Panc1 (cell line): ENCODE results near the gene ZC3H15. TPM values are rescaled to one million over a fixed set of nuclear protein-coding genes. Genes with fewer than 3 reads are reported as not detected.
A peak's percentile ranks its signal among the peaks of the same experiment; 100 is the strongest.

Experiments
- ATAC-seq: fragments of 200-7000 bp; cut with Tn5 transposase; 2 replicates; pipeline ENCODE4 v1.9.1; 2020; ENCODE audit warnings: mild to moderate bottlenecking, moderate library complexity
- BruUV-seq: library from RNA; stranded (reverse); fragments of 400-500 nt; replicated peaks from 2 replicates; lab custom pipeline; 2021; lab: Mats Ljungman, UMichigan
- CTCF ChIA-PET: fragments of 300-600 bp; sonication (Branson Sonifier 250); formaldehyde crosslinking; loops from one replicate; lab custom pipeline; 2022; ENCODE audit warnings: antibody characterized with exemption; lab: Charles Lee
- POLR2A ChIA-PET: fragments of 300-600 bp; sonication (Branson Sonifier 250); formaldehyde crosslinking; loops from one replicate; lab custom pipeline; 2022; ENCODE audit warnings: antibody characterized with exemption; lab: Charles Lee
- DNase-seq: peaks from one replicate; pipeline ENCODE4 v3.0.0-alpha.2; 2010; ENCODE audit warnings: low read depth, low spot score
- H3K27ac ChIP-seq: 2 replicates; pipeline ENCODE4 v1.5.1; 2011; ENCODE audit warnings: mild to moderate bottlenecking, low read length, inconsistent platforms
- H3K27me3 ChIP-seq: fragments of 200-500 bp; sonication (Bioruptor generic); 2 replicates; pipeline ENCODE4 v1.6.0; 2014; ENCODE audit warnings: low read length, inconsistent platforms; ENCODE audit not compliant: control insufficient read depth, insufficient read depth
- H3K36me3 ChIP-seq: fragments of 200-500 bp; sonication (Bioruptor generic); 2 replicates; pipeline ENCODE4 v1.5.1; 2014; ENCODE audit warnings: inconsistent platforms, mild to moderate bottlenecking, low read length, moderate library complexity; ENCODE audit not compliant: control insufficient read depth, insufficient read depth
- H3K4me1 ChIP-seq: 2 replicates; pipeline ENCODE4 v1.5.1; 2011; ENCODE audit warnings: inconsistent platforms, mild to moderate bottlenecking, low read length, moderate library complexity; ENCODE audit not compliant: control insufficient read depth, insufficient read depth
- H3K4me3 ChIP-seq, 2 experiments: 2 replicates each; pipeline ENCODE4 v1.5.1; 2011 to 2012; ENCODE audit warnings: low read depth in 2 of 2, low read length in 2 of 2, mild to moderate bottlenecking in 2 of 2, inconsistent platforms in 1 of 2, moderate library complexity in 1 of 2
- H3K9me3 ChIP-seq: fragments of 200-500 bp; sonication (Bioruptor generic); 2 replicates; pipeline ENCODE4 v1.5.1; 2014; ENCODE audit warnings: low read depth, mild to moderate bottlenecking, inconsistent platforms, low read length, moderate library complexity; ENCODE audit not compliant: control insufficient read depth, insufficient read depth
- POLR2AphosphoS5 ChIP-seq: IDR thresholded peaks from 2 replicates; pipeline ENCODE4 v1.6.1; 2012; ENCODE audit warnings: mild to moderate bottlenecking, low read depth, low read length, moderate library complexity
- SIN3A ChIP-seq: IDR thresholded peaks from 2 replicates; pipeline ENCODE4 v1.6.1; 2012; ENCODE audit warnings: low read depth, mild to moderate bottlenecking, low read length, moderate library complexity, borderline replicate concordance; ENCODE audit not compliant: insufficient read depth
- TCF7L2 ChIP-seq: IDR thresholded peaks from 2 replicates; pipeline ENCODE4 v1.6.1; 2011; ENCODE audit warnings: mild to moderate bottlenecking, low read depth, low read length, inconsistent platforms
- in situ Hi-C: cut with HindIII; loops from 2 replicates; pipeline ENCODE4 v1.10.0; 2016; ENCODE audit warnings: low sequenced_read_pairs, low pct_unique_long_range_greater_than_20kb
- intact Hi-C: fragments of 100-400 bp; cut with micrococcal nuclease; formaldehyde crosslinking; loops from one replicate; pipeline ENCODE4 v1.10.0; 2022; ENCODE audit not compliant: unreplicated experiment
- total RNA-seq: library from RNA; stranded (reverse); gene quantifications from one replicate; pipeline ENCODE4 v1.2.1, GENCODE V29; 2021; ENCODE audit not compliant: unreplicated experiment
- TF ChIP-seq, protein P1 (sequence below), 2 experiments: IDR thresholded peaks; 2 replicates each; pipeline ENCODE4 v1.6.1; 2011 to 2012; ENCODE audit warnings: low read depth in 2 of 2, control low read depth in 1 of 2, low read length in 1 of 2, mild to moderate bottlenecking in 1 of 2, moderate library complexity in 1 of 2; ENCODE audit not compliant: insufficient read depth in 1 of 2
- TF ChIP-seq, protein P2 (sequence below): fragments of 450-650 bp; IDR thresholded peaks from 2 replicates; pipeline ENCODE4 v1.5.1; 2017; ENCODE audit warnings: mild to moderate bottlenecking

ZC3H15 gene
- total RNA-seq, 1 experiment from 2014 or later: 72.8 TPM

DNA sequence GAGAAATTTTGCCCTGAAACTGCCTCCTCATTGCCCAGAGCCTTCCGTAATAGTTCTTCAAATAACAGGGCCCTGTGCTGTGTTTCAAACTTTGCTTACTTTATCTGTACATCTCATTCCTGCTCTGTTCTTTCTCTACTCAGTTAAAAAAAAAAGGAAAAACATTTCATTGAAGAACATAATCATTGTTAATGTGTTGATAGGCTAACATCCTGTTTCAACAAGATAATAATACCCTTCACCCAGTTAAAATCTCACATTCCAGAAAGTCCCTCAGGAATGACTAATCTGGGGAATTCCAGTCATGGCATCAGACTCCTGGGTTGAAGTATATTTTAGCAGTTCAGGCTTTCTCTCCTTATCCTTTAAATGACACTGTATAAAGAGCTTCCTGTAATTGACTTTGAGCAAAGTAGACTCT lies 58.2 kb downstream of the ZC3H15 start:
- H3K4me3 ChIP-seq: peak overlapping the region in 1 of 2 experiments; percentile 14; a peak in 1 of 4 replicates
- TF ChIP-seq POLR2AphosphoS5: peak; percentile 69; the same call in 1 of the 2 replicates
- TF ChIP-seq, protein P1, sequence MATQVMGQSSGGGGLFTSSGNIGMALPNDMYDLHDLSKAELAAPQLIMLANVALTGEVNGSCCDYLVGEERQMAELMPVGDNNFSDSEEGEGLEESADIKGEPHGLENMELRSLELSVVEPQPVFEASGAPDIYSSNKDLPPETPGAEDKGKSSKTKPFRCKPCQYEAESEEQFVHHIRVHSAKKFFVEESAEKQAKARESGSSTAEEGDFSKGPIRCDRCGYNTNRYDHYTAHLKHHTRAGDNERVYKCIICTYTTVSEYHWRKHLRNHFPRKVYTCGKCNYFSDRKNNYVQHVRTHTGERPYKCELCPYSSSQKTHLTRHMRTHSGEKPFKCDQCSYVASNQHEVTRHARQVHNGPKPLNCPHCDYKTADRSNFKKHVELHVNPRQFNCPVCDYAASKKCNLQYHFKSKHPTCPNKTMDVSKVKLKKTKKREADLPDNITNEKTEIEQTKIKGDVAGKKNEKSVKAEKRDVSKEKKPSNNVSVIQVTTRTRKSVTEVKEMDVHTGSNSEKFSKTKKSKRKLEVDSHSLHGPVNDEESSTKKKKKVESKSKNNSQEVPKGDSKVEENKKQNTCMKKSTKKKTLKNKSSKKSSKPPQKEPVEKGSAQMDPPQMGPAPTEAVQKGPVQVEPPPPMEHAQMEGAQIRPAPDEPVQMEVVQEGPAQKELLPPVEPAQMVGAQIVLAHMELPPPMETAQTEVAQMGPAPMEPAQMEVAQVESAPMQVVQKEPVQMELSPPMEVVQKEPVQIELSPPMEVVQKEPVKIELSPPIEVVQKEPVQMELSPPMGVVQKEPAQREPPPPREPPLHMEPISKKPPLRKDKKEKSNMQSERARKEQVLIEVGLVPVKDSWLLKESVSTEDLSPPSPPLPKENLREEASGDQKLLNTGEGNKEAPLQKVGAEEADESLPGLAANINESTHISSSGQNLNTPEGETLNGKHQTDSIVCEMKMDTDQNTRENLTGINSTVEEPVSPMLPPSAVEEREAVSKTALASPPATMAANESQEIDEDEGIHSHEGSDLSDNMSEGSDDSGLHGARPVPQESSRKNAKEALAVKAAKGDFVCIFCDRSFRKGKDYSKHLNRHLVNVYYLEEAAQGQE (IDR thresholded peaks at IDR 0.05; ENCODE audit: insufficient read depth in 1 of 2, low read depth in 2 of 2, low read length in 1 of 2): no peak
- peak; percentile 54; the same call in 1 of the 2 replicates for TF ChIP-seq TCF7L2
- TF ChIP-seq SIN3A: no peak
- TF ChIP-seq, protein P2, sequence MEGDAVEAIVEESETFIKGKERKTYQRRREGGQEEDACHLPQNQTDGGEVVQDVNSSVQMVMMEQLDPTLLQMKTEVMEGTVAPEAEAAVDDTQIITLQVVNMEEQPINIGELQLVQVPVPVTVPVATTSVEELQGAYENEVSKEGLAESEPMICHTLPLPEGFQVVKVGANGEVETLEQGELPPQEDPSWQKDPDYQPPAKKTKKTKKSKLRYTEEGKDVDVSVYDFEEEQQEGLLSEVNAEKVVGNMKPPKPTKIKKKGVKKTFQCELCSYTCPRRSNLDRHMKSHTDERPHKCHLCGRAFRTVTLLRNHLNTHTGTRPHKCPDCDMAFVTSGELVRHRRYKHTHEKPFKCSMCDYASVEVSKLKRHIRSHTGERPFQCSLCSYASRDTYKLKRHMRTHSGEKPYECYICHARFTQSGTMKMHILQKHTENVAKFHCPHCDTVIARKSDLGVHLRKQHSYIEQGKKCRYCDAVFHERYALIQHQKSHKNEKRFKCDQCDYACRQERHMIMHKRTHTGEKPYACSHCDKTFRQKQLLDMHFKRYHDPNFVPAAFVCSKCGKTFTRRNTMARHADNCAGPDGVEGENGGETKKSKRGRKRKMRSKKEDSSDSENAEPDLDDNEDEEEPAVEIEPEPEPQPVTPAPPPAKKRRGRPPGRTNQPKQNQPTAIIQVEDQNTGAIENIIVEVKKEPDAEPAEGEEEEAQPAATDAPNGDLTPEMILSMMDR: no peak
- DNase-seq: peak; percentile 50
- H3K9me3 ChIP-seq: no peaks in the 10 kb centered on the region
- intact Hi-C loops: no loop called here
- in situ Hi-C loops: no loop called here
- ChIA-PET CTCF (no interaction called here), POLR2A (no interaction called here)
- no peaks in the 10 kb centered on the region for H3K27me3 ChIP-seq
- BruUV-seq: no TSS peak
- peaks cover 34% of the 10 kb centered on the region for H3K4me1 ChIP-seq
- H3K36me3 ChIP-seq: no peaks in the 10 kb centered on the region
- H3K27ac ChIP-seq: peak overlapping the region; percentile 93
- ATAC-seq: peak; percentile 92

DNA sequence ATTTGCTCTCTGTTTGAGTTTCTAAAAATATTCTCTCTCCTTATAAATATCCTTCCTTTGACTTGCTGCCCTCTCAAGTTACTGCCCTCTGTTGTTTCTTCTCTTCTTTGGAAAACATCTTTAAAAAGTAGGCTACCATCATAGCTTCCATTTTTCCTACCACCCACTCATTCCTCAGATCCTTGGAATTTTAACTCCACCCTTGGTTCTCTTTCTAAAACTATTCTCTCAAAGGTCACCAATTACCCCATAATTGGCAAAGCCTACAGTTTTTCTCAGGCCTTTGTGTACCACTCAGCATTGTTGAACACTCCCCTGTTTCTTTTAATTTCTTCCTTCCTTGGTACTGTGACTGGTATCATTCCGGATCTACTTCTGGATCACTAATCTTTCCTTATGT lies 60.8 kb downstream of the ZC3H15 start:
- BruUV-seq: no TSS peak

More for the DNA sequence above, 60.8 kb downstream of the ZC3H15 start:
- in situ Hi-C loops: no loop called here
- DNase-seq (no peak), ATAC-seq (no peak)
- peak overlapping the region; percentile 93 for H3K27ac ChIP-seq
- CTCF ChIA-PET: interaction anchor here (0.8 kb wide), 1 partner anchor 8 kb away, joined by 3 read pairs; no protein-coding TSS in a partner anchor
- peaks cover 34% of the 10 kb centered on the region for H3K4me1 ChIP-seq
- no peaks in the 10 kb centered on the region for H3K36me3 ChIP-seq
- TF ChIP-seq, protein P1 (IDR thresholded peaks at IDR 0.05; ENCODE audit: insufficient read depth in 1 of 2, low read depth in 2 of 2, low read length in 1 of 2): no peak
- TF ChIP-seq SIN3A: no peak
- TF ChIP-seq TCF7L2: no peak
- TF ChIP-seq POLR2AphosphoS5: no peak
- TF ChIP-seq, protein P2: no peak
- H3K4me3 ChIP-seq: no peak overlapping the region
- H3K27me3 ChIP-seq: no peaks in the 10 kb centered on the region
- POLR2A ChIA-PET: interaction anchor here (0.6 kb wide), 1 partner anchor 61 kb away, joined by 5 read pairs; no protein-coding TSS in a partner anchor
- intact Hi-C loops: no loop called here
- no peaks in the 10 kb centered on the region for H3K9me3 ChIP-seq
